ENCODE data around the gene EFEMP1.
A peak's percentile ranks its signal among the peaks of the same experiment; 100 is the strongest.

Gene EFEMP1

GRCh38 chr2:55965276-55965675, 41.7 kb upstream of the EFEMP1 start:
- no peak for TF ChIP-seq CTCF (IDR thresholded peaks at IDR 0.05; ENCODE audit: insufficient read depth, low read length, missing control alignments)
- ChIA-PET POLR2A (no interaction called here), CTCF (interaction anchor here (1.1 to 11.4 kb wide), 5 partner anchors 12 to 247 kb away, joined by 4 to 163 read pairs (median 46); no protein-coding TSS in a partner anchor)
- DNase-seq (ENCODE audit: low read depth, low spot score) = no peak
- H3K4me3 ChIP-seq (ENCODE audit: low read depth, low read length) = no peak overlapping the region

- POLR2A ChIA-PET = no interaction called here
- H3K4me3 ChIP-seq (ENCODE audit: low read depth, low read length) = no peak overlapping the region
- TF ChIP-seq CTCF (IDR thresholded peaks at IDR 0.05; ENCODE audit: insufficient read depth, low read length, missing control alignments) = no peak
- DNase-seq (ENCODE audit: low read depth, low spot score) = no peak
- CTCF ChIA-PET = interaction anchor here (0.6 to 11.4 kb wide), 21 partner anchors 8 to 245 kb away, joined by 3 to 163 read pairs (median 5); no protein-coding TSS in a partner anchor
These were observed 39.3 kb upstream of the EFEMP1 start for GRCh38 chr2:55962915-55963314.

- ChIA-PET POLR2A (interaction anchor here (0.6 to 0.7 kb wide), 2 partner anchors 38 to 190 kb away, joined by 3 to 5 read pairs; no protein-coding TSS in a partner anchor), CTCF (interaction anchor here (0.8 to 11.4 kb wide), 37 partner anchors 9 to 247 kb away, joined by 3 to 163 read pairs (median 4); no protein-coding TSS in a partner anchor)
- DNase-seq (ENCODE audit: low read depth, low spot score) = no peak
- H3K4me3 ChIP-seq (ENCODE audit: low read depth, low read length) = no peak overlapping the region
- TF ChIP-seq CTCF (IDR thresholded peaks at IDR 0.05; ENCODE audit: insufficient read depth, low read length, missing control alignments) = peak; percentile 55
These were observed 37.8 kb upstream of the EFEMP1 start for GRCh38 chr2:55961318-55961911.

- ChIA-PET CTCF (interaction anchor here (1.2 to 11.4 kb wide), 8 partner anchors 12 to 240 kb away, joined by 4 to 163 read pairs (median 6); partner anchors contain the start of gene EFEMP1), POLR2A (no interaction called here)
- no peak for DNase-seq (ENCODE audit: low read depth, low spot score)
- no peak overlapping the region for H3K4me3 ChIP-seq (ENCODE audit: low read depth, low read length)
- TF ChIP-seq CTCF (IDR thresholded peaks at IDR 0.05; ENCODE audit: insufficient read depth, low read length, missing control alignments) = no peak
These were observed 35.2 kb upstream of the EFEMP1 start for GRCh38 chr2:55958756-55959155.

- no peak overlapping the region for H3K4me3 ChIP-seq (ENCODE audit: low read depth, low read length)
- TF ChIP-seq CTCF (IDR thresholded peaks at IDR 0.05; ENCODE audit: insufficient read depth, low read length, missing control alignments) = no peak
- no peak for DNase-seq (ENCODE audit: low read depth, low spot score)
- POLR2A ChIA-PET = no interaction called here
- CTCF ChIA-PET = interaction anchor here (1.6 to 11.4 kb wide), 3 partner anchors 9 to 187 kb away, joined by 4 to 163 read pairs (median 50); no protein-coding TSS in a partner anchor
These were observed 33.6 kb upstream of the EFEMP1 start for GRCh38 chr2:55957142-55957541.

GRCh38 chr2:55954306-55955035, 30.9 kb upstream of the EFEMP1 start:
- DNase-seq (ENCODE audit: low read depth, low spot score) = no peak
- no peak for TF ChIP-seq CTCF (IDR thresholded peaks at IDR 0.05; ENCODE audit: insufficient read depth, low read length, missing control alignments)
- ChIA-PET CTCF (interaction anchor here (0.6 to 1.3 kb wide), 2 partner anchors 8 to 236 kb away, joined by 3 read pairs; no protein-coding TSS in a partner anchor), POLR2A (no interaction called here)
- no peak overlapping the region for H3K4me3 ChIP-seq (ENCODE audit: low read depth, low read length)

Data from AG04449 (cell line).